HG03457 (cell line): ENCODE measurements around the gene RPS2.
"Not testable (repeated sequence)": the region's sequence is repeated elsewhere in the genome, so short reads cannot be mapped to it uniquely, and the experiment has no call there.

Experiments used
- ATAC-seq: cut with Tn5 transposase; IDR thresholded peaks from one replicate; pipeline ENCODE4 v1.9.1; 2021; ENCODE audit warnings: moderate number of reproducible peaks; ENCODE audit not compliant: unreplicated experiment

RPS2 gene

GRCh38 chr16:1920727-1921171 lies 43.9 kb downstream of the RPS2 start:
- ATAC-seq, result no peak

DNA sequence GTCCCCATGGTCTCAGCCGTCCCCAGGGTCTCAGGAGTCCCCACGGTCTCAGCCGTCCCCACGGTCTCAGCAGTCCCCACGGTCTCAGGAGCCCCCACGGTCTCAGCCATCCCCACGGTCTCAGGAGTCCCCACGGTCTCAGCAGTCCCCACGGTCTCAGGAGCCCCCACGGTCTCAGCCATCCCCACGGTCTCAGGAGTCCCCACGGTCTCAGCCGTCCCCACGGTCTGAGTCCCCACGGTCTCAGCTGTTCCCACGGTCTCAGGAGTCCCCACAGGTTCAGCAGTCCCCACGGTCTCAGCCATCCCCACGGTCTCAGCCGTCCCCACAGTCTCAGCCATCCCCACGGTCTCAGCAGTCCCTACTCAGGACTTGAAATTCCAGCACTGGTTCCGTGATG lies 44.5 kb downstream of the RPS2 start:
- not testable (repeated sequence) for ATAC-seq

- ATAC-seq, result no peak
These were observed 45.2 kb downstream of the RPS2 start for GRCh38 chr16:1919327-1919998.

DNA sequence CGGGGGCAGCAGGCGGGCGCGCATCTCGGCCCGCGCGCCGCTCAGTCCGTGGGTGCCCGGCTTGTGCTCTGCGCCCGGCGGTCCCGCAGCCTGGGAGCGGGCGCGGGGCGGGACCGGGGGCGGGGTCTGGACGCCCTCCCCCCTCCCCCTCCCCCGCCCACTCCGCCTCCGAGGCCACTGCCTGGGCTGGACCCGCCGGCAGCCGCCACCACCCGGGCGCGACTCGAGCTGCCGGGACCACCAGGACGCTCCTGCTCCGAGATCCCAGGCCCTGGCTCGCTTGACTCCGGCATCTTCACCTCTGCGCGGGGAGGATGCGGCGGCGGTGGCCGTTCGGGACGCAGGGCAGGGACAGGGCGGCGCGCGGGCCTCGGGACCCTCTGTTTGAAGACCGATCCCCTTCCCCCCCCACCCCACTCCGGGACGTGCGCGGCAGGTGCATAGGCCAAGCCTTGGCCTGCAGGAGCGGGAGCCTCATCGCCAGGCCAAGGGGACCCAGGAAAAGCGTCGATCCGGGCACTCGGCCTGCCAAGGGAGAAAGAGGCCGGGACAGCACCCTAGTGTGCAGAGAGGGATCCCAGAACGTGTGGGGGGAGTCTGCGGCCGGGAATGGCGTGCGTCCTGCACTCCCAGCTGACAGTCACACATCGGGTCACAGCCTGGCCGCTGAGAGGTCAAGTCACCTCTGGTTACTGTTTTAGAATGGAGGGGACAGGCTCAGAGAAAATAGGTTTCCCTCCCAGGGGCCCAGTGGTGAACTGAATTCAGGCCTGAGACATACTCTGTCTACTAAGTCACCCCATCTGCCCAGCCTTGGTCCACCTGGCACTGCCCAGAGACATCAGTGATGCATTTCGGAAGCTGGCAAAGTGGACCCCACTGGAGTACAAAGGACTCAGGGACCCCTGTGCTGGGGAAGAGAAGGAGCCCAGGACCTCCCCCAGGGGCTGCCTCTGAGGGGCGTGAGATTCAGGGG lies 46.0 kb downstream of the RPS2 start, which contains the start of gene HS3ST6:
Gene HS3ST6, minus strand, starts transcription at position 65 of the 976 bp plus-strand sequence. CDS start 92 bp downstream, outside the sequence.
- ATAC-seq, result no peak

DNA sequence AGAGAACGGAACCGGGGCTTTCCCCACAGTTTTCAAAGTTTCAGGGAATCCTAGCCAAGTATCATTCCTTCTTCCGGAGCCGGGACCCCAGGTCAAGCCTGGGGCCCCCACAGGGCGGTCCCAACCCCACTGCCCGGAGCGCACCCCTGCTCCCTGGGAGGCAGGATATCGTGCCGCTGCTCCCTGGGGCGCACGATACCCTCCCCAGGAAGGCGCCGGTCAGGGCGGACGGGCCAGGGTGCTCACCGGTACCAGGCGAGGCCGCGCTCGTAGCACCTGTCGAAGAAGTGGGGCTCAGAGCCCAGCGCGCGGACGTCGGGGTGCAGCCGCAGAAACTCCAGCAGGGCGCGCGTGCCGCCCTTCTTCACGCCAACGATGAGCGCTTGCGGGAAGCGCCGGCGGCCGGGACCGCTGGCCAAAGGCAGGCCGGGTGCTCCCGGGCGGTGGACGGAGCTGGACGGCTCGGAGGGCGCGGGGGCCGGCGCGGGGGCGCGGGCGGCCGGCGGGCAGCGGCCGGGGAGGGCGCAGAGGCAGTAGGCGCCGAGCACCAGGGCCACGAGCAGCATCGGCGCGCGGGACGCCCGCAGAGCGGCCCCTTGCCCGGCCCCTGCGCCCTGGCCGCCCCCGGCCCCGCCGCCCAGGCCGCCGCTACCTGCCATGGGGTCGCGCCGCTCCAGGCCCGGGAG lies 46.8 kb downstream of the RPS2 start:
- ATAC-seq, result no peak

GRCh38 chr16:1917056-1917664 lies 47.5 kb downstream of the RPS2 start:
- ATAC-seq, result no peak

- no peak for ATAC-seq
These were observed 48.0 kb downstream of the RPS2 start for GRCh38 chr16:1916640-1916990.

- ATAC-seq, result no peak
These were observed 48.6 kb downstream of the RPS2 start for GRCh38 chr16:1915732-1916639.

GRCh38 chr16:1914988-1915387 lies 49.6 kb downstream of the RPS2 start:
- no peak for ATAC-seq

- ATAC-seq, result no peak
These were observed 50.5 kb downstream of the RPS2 start for GRCh38 chr16:1914084-1914608.

DNA sequence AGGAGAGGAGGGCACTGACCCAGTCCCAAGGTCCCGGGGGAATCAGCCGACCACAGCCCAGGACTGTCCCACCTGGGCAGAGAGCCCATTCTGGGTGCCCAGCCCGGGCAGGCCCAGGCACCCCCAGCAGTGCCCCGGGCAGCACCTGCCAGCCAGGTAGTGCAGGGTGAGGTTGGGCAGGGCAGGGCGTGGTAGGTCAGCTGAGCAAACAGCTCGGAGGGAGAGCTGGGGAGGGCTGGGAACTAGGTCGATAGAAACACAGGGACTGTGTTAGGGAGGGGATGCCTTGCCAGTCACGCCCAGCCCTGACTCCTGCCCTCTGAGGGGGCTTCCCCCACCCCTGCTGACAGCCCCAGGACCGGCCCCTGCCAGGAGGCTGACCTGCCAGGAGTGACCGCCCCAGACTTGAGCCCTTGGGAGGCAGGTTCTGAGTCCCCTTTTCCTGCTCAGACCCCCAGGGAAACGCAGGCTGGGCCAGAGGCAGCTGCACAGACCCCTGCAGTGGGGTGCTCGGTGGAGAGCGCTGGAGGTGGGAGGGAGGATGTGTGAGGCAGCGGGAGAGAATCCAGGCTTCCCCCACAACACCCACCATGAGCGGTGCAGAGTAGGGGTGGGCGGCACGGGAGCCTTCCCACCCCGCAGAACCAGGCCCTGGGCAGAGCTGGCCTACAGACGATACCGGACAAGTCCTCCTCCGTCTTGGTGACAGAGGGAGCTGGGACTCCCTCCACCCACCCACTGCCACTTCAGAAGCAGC lies 51.1 kb downstream of the RPS2 start:
- ATAC-seq, result no peak

DNA sequence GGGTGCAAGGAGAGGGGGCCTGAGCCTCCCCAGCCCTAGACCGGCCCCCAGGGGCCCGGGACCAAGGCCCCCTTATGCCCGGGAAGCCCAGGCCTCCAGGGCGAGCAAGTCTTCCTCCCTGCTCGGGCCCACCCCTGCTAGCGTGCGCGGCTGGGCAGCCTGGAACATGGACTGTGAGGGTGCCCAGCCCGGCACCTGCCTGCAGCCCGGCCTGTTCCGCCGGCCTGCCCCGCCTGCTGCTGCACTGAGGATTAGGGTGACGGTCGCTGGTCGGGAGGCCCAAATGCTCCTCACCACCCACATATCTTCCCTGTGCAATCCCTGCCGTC lies 52.4 kb downstream of the RPS2 start:
- no peak for ATAC-seq
